OCI-LY1 (cell line): ENCODE data around the gene CD2BP2.

Experiments used
- EZH2 ChIP-seq: fragments of 200-600 bp; sonication (generic), shearing (Covaris generic); IDR thresholded peaks from 2 replicates; pipeline ENCODE4 v1.8.0; 2017; ENCODE audit warnings: borderline replicate concordance, mixed run types, mild to moderate bottlenecking, antibody characterized with exemption, low read length, moderate library complexity, mixed read lengths
- TF ChIP-seq, protein P1 (sequence below): fragments of 200-600 bp; sonication (generic), shearing (Covaris generic); IDR thresholded peaks from 2 replicates; pipeline ENCODE4 v1.5.1; 2017; ENCODE audit warnings: mild to moderate bottlenecking, antibody characterized with exemption, low read length, moderate library complexity, mixed read lengths

DNA sequence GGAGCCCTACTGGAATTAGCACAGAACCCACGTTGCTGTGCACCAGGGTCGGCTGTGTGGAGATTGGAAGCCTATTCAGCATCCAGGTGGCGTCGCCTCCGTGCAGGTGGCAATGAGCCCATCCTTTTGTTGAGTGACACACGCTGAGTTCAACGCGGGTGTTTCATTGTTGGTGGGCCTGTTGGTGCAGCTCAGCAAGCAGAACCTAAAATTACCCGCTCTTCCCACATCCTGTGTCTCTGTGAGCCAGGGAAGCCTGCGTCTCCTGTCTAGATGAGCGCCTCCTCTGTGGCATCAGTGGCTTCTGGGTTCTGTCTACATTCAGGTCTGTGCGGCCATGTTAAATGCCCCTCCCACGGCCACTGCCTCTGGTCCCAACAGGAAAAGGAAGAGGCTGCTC, 14.5 kb downstream of the CD2BP2 start:
- TF ChIP-seq, protein P1, sequence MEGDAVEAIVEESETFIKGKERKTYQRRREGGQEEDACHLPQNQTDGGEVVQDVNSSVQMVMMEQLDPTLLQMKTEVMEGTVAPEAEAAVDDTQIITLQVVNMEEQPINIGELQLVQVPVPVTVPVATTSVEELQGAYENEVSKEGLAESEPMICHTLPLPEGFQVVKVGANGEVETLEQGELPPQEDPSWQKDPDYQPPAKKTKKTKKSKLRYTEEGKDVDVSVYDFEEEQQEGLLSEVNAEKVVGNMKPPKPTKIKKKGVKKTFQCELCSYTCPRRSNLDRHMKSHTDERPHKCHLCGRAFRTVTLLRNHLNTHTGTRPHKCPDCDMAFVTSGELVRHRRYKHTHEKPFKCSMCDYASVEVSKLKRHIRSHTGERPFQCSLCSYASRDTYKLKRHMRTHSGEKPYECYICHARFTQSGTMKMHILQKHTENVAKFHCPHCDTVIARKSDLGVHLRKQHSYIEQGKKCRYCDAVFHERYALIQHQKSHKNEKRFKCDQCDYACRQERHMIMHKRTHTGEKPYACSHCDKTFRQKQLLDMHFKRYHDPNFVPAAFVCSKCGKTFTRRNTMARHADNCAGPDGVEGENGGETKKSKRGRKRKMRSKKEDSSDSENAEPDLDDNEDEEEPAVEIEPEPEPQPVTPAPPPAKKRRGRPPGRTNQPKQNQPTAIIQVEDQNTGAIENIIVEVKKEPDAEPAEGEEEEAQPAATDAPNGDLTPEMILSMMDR, result no peak
- TF ChIP-seq EZH2, result no peak
